Adipose tissue (tissue), 3 donors: Measurements from ENCODE around the gene IFI30. TPM values are rescaled to one million over a fixed set of nuclear protein-coding genes. Genes with fewer than 3 reads are reported as not detected.

Experiments used
- H3K27ac ChIP-seq: one replicate; pipeline ENCODE4 v1.5.1; 2013; ENCODE audit warnings: low read depth, low read length
- WGBS, 3 donors: extraction: QIAGEN DNeasy Blood & Tissue Kit; methylation state at CpG; one replicate each; pipeline ENCODE4 v1.1.7; 2013; 5-methylcytosine and 5-hydroxymethylcytosine counted together
- polyA plus RNA-seq, 3 donors: library from polyadenylated mRNA; stranded (reverse); fragments of 200-250 nt; gene quantifications; one replicate each; pipeline ENCODE4 v1.2.3, GENCODE V29; 2013
- donor health status: healthy with polysubstance abuse.
- donor health status: Bipolar disorder and iron deficiency.
- donor health status: healthy.

The IFI30 gene
- polyA plus RNA-seq, 3 donors, result 30.8 to 205 (median 70.3) TPM

GRCh38 chr19:18165794-18166544 lies 7.6 kb upstream of the IFI30 start:
- WGBS, 3 donors, result 97 to 99% (median 97%) methylated on average over 15 of the region's 15 CpGs

GRCh38 chr19:18167011-18167410 lies 6.6 kb upstream of the IFI30 start:
- H3K27ac ChIP-seq, result no peak overlapping the region
- WGBS, 3 donors, result 93 to 96% (median 95%) methylated on average over 21 of the region's 21 CpGs

More at GRCh38 chr19:18165794-18166544, 7.6 kb upstream of the IFI30 start:
- H3K27ac ChIP-seq, result no peak overlapping the region

GRCh38 chr19:18167975-18168645 lies 5.5 kb upstream of the IFI30 start:
- no peak overlapping the region for H3K27ac ChIP-seq
- WGBS, 3 donors, result 68 to 74% (median 69%) methylated on average over 14 of the region's 14 CpGs

- 93 to 96% (median 94%) methylated on average over 44 to 66 of the region's 66 CpGs for WGBS, 3 donors
- H3K27ac ChIP-seq, result no peak overlapping the region
Observed at GRCh38 chr19:18168673-18169381, 4.8 kb upstream of the IFI30 start.

- WGBS, 3 donors, result 45 to 46% (median 45%) methylated on average over 16 of the region's 16 CpGs
- no peak overlapping the region for H3K27ac ChIP-seq
Observed at GRCh38 chr19:18170714-18171255, 2.8 kb upstream of the IFI30 start.

GRCh38 chr19:18171605-18172327 lies 1.8 kb upstream of the IFI30 start:
- 87 to 93% (median 92%) methylated on average over 8 of the region's 8 CpGs for WGBS, 3 donors

GRCh38 chr19:18172331-18173053 lies 1.1 kb upstream of the IFI30 start:
- WGBS, 3 donors, result 87 to 93% (median 88%) methylated on average over 7 of the region's 7 CpGs
- no peak overlapping the region for H3K27ac ChIP-seq

More at GRCh38 chr19:18171605-18172327, 1.8 kb upstream of the IFI30 start:
- no peak overlapping the region for H3K27ac ChIP-seq

GRCh38 chr19:18173054-18173571 lies 500 bp upstream of the IFI30 start:
- WGBS, 3 donors, result 25 to 62% (median 33%) methylated on average over 16 to 18 of the region's 18 CpGs
- no peak overlapping the region for H3K27ac ChIP-seq

GRCh38 chr19:18174983-18175382 lies 1.4 kb downstream of the IFI30 start:
- WGBS, 3 donors, result 80 to 83% (median 82%) methylated on average over 11 of the region's 11 CpGs
- no peak overlapping the region for H3K27ac ChIP-seq

GRCh38 chr19:18176367-18177310 lies 3.0 kb downstream of the IFI30 start:
- no peak overlapping the region for H3K27ac ChIP-seq
- WGBS, 3 donors, result 76 to 90% (median 80%) methylated on average over 19 of the region's 19 CpGs

GRCh38 chr19:18179957-18180356 lies 6.3 kb downstream of the IFI30 start:
- 82 to 88% (median 86%) methylated on average over 5 of the region's 5 CpGs for WGBS, 3 donors
- H3K27ac ChIP-seq, result no peak overlapping the region

- no peak overlapping the region for H3K27ac ChIP-seq
Observed at GRCh38 chr19:18183529-18183928, 9.9 kb downstream of the IFI30 start.

GRCh38 chr19:18185538-18185937 lies 11.9 kb downstream of the IFI30 start:
- H3K27ac ChIP-seq, result no peak overlapping the region
- WGBS, 3 donors, result 69 to 73% (median 71%) methylated on average over 6 of the region's 6 CpGs

GRCh38 chr19:18190278-18190677 lies 16.7 kb downstream of the IFI30 start:
- 91 to 96% (median 93%) methylated on average over 4 of the region's 4 CpGs for WGBS, 3 donors
- no peak overlapping the region for H3K27ac ChIP-seq

- no peak overlapping the region for H3K27ac ChIP-seq
Observed at GRCh38 chr19:18191640-18192062, 18.0 kb downstream of the IFI30 start.

GRCh38 chr19:18192673-18193387 lies 19.2 kb downstream of the IFI30 start, which contains the start of gene MPV17L2:
Gene MPV17L2, plus strand, starts transcription at chr19:18193218. Its CDS starts 64 bp downstream, at chr19:18193282.
- H3K27ac ChIP-seq, result peak within 1 kb of the TSS; percentile 78
- 0% methylated on average over 69 to 74 of the region's 74 CpGs for WGBS, 3 donors

More at GRCh38 chr19:18191640-18192062, 18.0 kb downstream of the IFI30 start:
- WGBS, 3 donors, result 60 to 80% (median 72%) methylated on average over 5 of the region's 5 CpGs
